Measurements from ENCODE around the gene SARS1.

Gene SARS1

GRCh38 chr1:109256971-109257681 is 43.4 kb downstream of the SARS1 start:
- Histone ChIP-seq H3K4me1 (ENCODE audit: insufficient read depth, low read length) (no peaks in the 10 kb centered on the region), H3K4me3 (ENCODE audit: low read depth in 1 of 2, low read length in 2 of 2) (no peak overlapping the region), H3K27me3 (ENCODE audit: insufficient read depth, low read length, poor library complexity) (no peaks in the 10 kb centered on the region), H3K9me3 (ENCODE audit: insufficient read depth, low read length, severe bottlenecking) (no peaks in the 10 kb centered on the region), H3K79me2 (ENCODE audit: insufficient read depth, low read length) (no peaks in the 10 kb centered on the region), H3K9ac (ENCODE audit: low read depth, low read length) (no peak overlapping the region), H3K4me2 (ENCODE audit: insufficient read depth, low read length) (no peak overlapping the region), H3K27ac (ENCODE audit: low read length) (no peak overlapping the region), H2AFZ (ENCODE audit: low read depth, low read length) (no peak overlapping the region), H4K20me1 (ENCODE audit: insufficient read depth, low read length) (no peaks in the 10 kb centered on the region; the same call in none of the 2 replicates), H3K36me3 (ENCODE audit: insufficient read depth, low read length) (no peaks in the 10 kb centered on the region)
- TF ChIP-seq EZH2 (IDR thresholded peaks at IDR 0.05; ENCODE audit: borderline replicate concordance, low read depth, low read length, severe bottlenecking), result no peak
- no peak for TF ChIP-seq CTCF (IDR thresholded peaks at IDR 0.05; ENCODE audit: borderline replicate concordance, extremely low read depth, low read length, poor library complexity, severe bottlenecking)
- DNase-seq, result no peak
- ATAC-seq (ENCODE audit: insufficient read depth, low read depth), result no peak

GRCh38 chr1:109257682-109258421 is 44.1 kb downstream of the SARS1 start:
- no peak overlapping the region for H3K9ac ChIP-seq (ENCODE audit: low read depth, low read length)

GRCh38 chr1:109258481-109259466 is 45.1 kb downstream of the SARS1 start:
- Histone ChIP-seq H3K27me3 (ENCODE audit: insufficient read depth, low read length, poor library complexity) (no peaks in the 10 kb centered on the region), H4K20me1 (ENCODE audit: insufficient read depth, low read length) (no peaks in the 10 kb centered on the region; the same call in 1 of the 2 replicates), H3K4me3 (ENCODE audit: low read depth in 1 of 2, low read length in 2 of 2) (no peak overlapping the region), H3K9me3 (ENCODE audit: insufficient read depth, low read length, severe bottlenecking) (no peaks in the 10 kb centered on the region), H3K27ac (ENCODE audit: low read length) (no peak overlapping the region), H3K79me2 (ENCODE audit: insufficient read depth, low read length) (no peaks in the 10 kb centered on the region), H3K4me2 (ENCODE audit: insufficient read depth, low read length) (no peak overlapping the region), H3K9ac (ENCODE audit: low read depth, low read length) (no peak overlapping the region), H2AFZ (ENCODE audit: low read depth, low read length) (no peak overlapping the region), H3K36me3 (ENCODE audit: insufficient read depth, low read length) (no peaks in the 10 kb centered on the region), H3K4me1 (ENCODE audit: insufficient read depth, low read length) (no peaks in the 10 kb centered on the region)
- no peak for DNase-seq
- no peak for TF ChIP-seq EZH2 (IDR thresholded peaks at IDR 0.05; ENCODE audit: borderline replicate concordance, low read depth, low read length, severe bottlenecking)
- no peak for TF ChIP-seq CTCF (IDR thresholded peaks at IDR 0.05; ENCODE audit: borderline replicate concordance, extremely low read depth, low read length, poor library complexity, severe bottlenecking)
- no peak for ATAC-seq (ENCODE audit: insufficient read depth, low read depth)

More at GRCh38 chr1:109257682-109258421, 44.1 kb downstream of the SARS1 start:
- H3K36me3 ChIP-seq (ENCODE audit: insufficient read depth, low read length), result no peaks in the 10 kb centered on the region
- H2AFZ ChIP-seq (ENCODE audit: low read depth, low read length), result no peak overlapping the region
- no peaks in the 10 kb centered on the region; the same call in none of the 2 replicates for H4K20me1 ChIP-seq (ENCODE audit: insufficient read depth, low read length)
- ATAC-seq (ENCODE audit: insufficient read depth, low read depth), result no peak
- no peak overlapping the region for H3K27ac ChIP-seq (ENCODE audit: low read length)
- no peak overlapping the region for H3K4me3 ChIP-seq (ENCODE audit: low read depth in 1 of 2, low read length in 2 of 2)
- H3K27me3 ChIP-seq (ENCODE audit: insufficient read depth, low read length, poor library complexity), result no peaks in the 10 kb centered on the region
- no peaks in the 10 kb centered on the region for H3K9me3 ChIP-seq (ENCODE audit: insufficient read depth, low read length, severe bottlenecking)
- no peak overlapping the region for H3K4me2 ChIP-seq (ENCODE audit: insufficient read depth, low read length)
- no peaks in the 10 kb centered on the region for H3K4me1 ChIP-seq (ENCODE audit: insufficient read depth, low read length)
- no peak for TF ChIP-seq CTCF (IDR thresholded peaks at IDR 0.05; ENCODE audit: borderline replicate concordance, extremely low read depth, low read length, poor library complexity, severe bottlenecking)
- no peak for TF ChIP-seq EZH2 (IDR thresholded peaks at IDR 0.05; ENCODE audit: borderline replicate concordance, low read depth, low read length, severe bottlenecking)
- DNase-seq, result no peak
- no peaks in the 10 kb centered on the region for H3K79me2 ChIP-seq (ENCODE audit: insufficient read depth, low read length)

Data from DND-41 (cell line).